ENCODE measurements around the gene ZSCAN31. TPM values are rescaled to one million over a fixed set of nuclear protein-coding genes. Genes with fewer than 3 reads are reported as not detected.

The ZSCAN31 gene
- polyA plus RNA-seq, 12 donors, result 6.1 to 13.4 (median 9.3) TPM; not detected in 1

GRCh38 chr6:28354688-28355554, 19.0 kb upstream of the ZSCAN31 start:
- DNase-seq, result no peak

GRCh38 chr6:28353981-28354676, 18.2 kb upstream of the ZSCAN31 start:
- no peak for DNase-seq

DNA sequence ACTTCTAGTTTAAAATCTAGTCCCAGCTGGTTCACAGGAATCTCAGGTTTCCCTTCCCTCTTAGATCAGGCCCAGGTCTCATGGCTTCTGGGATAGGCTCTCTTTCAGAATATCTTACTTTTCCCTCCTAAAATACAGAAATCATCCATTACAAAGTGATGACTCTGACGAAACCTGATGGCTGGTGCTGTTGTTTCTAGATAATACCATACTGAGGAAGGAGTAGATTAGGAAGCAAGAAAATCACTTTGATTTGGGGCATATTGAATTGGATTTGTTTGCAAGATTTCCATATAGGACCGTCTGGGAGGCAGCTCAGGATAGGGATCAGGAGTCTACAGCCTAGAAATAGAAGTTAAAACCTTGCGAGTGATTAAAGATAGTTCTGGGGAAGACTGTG, 17.4 kb upstream of the ZSCAN31 start:
- no peak for DNase-seq

GRCh38 chr6:28351493-28351925, 15.6 kb upstream of the ZSCAN31 start:
- no peak for DNase-seq

DNA sequence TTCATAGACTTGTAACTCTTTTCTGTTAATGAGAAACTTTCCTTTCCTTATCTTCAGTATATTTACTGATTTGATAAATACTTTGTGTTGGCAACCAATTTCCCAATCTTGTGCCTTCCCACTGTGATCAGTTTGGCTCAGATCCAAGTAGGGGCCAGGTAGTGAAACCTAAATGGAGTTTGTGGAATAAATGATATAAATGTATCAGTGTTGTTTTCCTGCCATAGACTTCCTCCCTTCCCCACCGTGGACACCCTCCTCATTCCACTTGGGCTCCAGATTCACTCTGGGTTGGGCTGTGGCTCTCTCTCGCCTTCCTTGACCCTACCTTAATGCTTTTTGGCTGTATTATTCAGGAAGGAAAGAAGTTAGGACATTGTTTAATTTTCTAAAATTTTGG, 15.1 kb upstream of the ZSCAN31 start:
- no peak for DNase-seq

DNA sequence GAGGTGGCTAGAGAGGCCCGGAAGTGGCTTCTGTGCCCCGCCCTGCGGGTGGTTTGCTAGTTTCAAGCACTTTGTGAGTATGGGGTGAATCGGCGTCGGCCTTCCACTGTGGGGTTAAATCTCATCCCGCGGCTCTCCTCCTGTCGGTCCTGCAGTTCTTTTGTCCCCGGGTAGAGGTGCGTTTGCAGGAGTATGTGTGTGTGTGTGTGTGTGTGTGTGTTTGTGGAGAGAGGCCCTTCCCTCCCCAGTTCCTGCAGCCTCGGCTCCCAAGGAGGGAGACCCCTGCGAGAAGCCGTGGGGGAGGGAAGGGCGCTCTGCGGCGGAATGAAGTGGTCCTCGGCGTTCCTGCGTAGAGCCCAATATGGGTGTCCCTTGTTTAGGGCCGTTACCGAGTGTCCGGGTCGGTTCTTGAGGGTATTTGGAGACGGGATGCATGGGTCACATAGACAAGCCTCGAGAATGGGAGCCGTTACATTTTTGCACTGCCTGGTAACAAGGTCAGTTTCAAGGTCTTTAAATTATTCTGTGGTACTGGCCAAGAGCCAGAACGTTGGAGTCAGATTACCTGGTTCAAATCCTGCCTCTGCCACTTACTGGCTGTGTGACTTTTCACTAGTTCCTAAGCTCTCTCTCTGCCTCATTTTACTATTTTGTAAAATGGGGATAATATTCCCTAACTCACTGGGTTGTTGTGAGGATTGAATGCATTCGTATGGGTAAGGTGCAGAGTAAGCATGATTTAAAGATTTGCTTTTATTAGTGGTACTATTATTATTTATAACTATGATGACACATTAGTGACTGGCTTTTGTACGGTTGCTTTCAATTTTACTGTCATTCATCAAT, 14.2 kb upstream of the ZSCAN31 start, which contains the start of gene ZKSCAN3:
ZKSCAN3 (plus strand) TSS at position 56 of the 846 bp plus-strand sequence. CDS start 9,640 bp downstream, outside the sequence.
- DNase-seq, result peak; percentile 83

DNA sequence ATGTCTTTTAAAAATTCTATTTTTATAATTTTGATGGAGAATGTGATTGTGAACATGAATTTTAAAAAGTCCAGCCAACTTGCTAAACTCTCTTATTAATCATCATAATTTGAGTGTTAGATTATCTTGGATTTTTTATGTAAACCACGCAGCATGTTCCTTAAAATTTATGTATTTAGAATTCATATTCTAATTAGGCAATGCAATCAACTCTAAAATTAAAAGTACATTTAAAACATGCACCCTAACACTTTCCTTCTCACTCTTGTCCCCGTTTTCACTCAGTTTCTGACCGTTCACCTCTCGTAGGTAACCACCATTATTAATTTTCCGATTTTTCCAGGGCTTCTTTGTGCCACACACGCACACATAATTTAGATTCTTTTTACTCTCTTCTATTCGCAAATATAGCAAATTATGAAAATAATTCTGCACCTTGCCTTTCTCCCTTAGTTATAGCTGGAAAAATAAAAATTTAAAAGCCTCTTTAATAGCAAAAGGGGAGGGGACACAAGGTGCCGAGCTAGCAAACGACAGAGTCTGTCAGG, 13.5 kb upstream of the ZSCAN31 start:
- no peak for DNase-seq

DNA sequence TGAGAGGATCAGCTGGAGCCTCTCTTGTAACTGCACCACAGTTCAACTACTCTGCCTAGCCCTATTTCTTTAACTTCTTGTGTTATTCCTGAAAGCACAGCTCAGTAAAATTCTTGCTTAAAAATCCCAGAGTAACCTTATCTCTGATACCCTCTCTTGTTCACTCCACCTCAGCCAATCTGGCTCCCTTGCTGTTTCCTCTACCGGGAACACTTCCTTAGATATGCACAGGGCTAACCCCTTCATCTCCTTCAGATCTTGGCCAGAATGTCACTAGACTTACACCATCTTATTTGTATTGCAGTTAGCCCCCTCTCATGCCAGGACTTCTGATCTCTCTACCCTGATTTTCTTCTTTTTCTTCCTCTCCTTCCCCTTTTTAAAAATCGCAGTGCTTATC, 11.2 kb upstream of the ZSCAN31 start:
- no peak for DNase-seq

DNA sequence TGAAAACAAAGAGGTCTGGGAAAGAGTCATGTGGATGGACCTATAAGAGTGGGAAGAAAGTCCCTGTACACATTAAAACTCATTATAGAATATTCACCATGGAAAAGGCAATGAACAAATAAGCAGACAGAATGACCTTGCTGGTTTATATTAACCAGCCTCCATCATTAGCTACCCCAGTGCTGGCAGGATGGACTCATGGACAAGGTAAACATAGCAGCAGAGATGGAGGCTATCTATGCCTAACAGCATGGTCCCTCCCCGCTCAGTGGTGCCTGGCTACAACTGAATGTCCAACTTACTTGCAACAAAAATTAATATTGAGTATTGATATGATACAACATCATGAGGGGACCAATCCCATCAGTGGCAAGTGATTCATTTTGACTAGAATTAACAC, 9.3 kb upstream of the ZSCAN31 start:
- no peak for DNase-seq

DNA sequence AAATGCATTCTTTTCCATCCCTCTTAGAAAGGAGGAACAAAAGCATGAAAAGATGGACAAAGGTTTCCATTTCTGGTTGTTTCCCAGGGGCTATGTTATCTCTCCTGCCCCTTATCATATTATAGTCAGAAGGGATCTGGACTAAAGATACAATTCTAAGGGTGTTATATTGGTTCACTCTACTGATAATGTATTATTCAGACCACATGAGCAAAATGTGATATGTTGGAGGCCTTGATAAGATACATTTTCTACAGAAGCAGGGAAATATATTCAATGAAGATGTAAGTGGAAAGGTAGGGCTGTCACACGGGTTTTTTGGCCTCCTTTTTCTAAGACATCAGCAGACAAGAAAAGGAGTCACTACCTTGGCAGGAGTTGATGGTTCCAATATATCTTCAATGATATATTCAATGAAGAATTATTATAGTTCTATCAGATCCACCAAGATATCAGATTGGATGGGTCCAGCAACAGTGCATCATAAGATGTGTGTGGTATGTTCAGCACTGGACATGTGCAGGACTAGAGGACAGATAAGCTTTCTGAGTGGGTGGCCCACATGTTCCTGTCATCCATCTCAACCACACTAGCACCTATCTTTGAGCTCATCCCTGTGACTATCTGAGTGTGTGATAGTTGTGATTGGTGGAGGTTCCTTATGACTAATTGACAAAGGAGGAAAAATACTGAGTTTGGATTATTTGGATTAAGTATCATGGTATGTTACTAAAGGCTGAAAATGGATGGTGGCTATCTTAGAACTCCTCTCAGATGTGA, 8.1 kb upstream of the ZSCAN31 start:
- no peak for DNase-seq

DNA sequence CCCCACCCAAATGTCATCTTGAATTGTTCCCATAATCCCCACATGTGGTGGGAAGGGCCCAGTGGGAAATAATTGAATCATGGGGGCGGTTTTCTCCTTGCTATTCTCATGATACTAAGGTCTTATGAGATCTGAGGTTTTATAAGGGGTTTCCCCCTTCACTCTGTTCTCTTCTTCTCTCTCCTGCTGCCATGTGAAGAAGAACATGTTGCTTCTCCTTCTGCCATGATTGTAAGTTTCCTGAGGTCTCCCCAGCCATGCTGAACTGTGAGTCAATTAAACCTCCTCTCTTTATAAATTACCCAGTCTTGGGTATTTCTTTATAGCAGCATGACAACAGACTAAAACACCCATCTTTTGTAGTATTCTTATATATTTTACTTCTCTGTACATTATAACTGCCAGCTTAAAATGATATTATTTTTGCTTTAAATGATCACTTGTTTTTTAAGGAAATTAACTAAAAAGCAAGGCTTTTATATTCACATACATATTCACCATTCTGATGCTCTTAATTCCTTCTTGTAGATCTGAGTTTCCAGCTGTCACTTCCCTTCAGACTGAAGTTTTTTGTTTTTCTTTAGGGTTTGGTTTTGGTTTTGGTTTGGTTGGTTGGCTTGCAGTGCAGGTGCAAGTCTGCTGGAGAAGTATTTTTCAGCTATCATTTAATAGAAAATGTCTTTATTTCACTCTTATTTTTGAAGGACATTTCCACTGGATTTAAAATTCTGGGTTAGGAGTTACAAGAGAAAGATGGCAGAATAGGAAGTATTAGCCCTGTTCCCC, 4.6 kb upstream of the ZSCAN31 start:
- DNase-seq, result no peak

GRCh38 chr6:28337121-28337520, 1.2 kb upstream of the ZSCAN31 start:
- peak; percentile 9 for DNase-seq

GRCh38 chr6:28336284-28337120, 554 bp upstream of the ZSCAN31 start:
- peak; percentile 83 for DNase-seq

GRCh38 chr6:28335040-28335563, 846 bp downstream of the ZSCAN31 start:
- no peak for DNase-seq

- DNase-seq, result no peak
Observed at GRCh38 chr6:28334286-28335039, 1.5 kb downstream of the ZSCAN31 start.

DNA sequence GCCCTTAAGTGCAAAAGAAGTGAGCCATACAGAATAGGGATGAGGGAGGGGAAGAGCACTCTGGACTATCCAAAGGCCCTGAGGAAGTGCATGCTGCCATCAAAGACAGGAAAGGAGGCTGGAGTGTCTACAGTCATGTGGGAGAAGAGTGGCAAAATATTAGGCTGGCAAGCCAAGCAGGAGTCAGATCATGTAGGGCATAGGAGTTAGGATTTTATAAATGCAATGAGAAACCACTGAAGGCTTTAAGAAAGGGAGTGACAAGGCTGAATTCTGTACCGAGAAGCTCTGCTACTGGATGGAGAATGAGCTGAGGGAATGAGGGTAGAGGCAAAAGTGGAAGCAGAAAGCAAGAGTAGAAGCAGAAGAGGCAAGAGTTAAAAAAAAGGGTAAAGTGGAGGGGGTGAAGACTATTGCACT, 2.3 kb downstream of the ZSCAN31 start:
- DNase-seq, result no peak

GRCh38 chr6:28333047-28333446, 2.9 kb downstream of the ZSCAN31 start:
- DNase-seq, result no peak

- DNase-seq, result no peak
Observed at GRCh38 chr6:28330041-28330440, 5.9 kb downstream of the ZSCAN31 start.
